HL-60/S4 treated with phorbol 12-myristate 13-acetate at 8.2 ng/mL for 4 days and 3 days (cell line): ENCODE results near the gene HPN.
"Not testable (repeated sequence)": the region's sequence is repeated elsewhere in the genome, so short reads cannot be mapped to it uniquely, and the experiment has no call there.

Experiments used
- in situ Hi-C: fragments of 300-500 bp; cut with MboI; formaldehyde crosslinking; loops from 2 replicates; pipeline ENCODE4 v1.15.0; 2022; ENCODE audit warnings: low sequenced_read_pairs

Gene HPN

GRCh38 chr19:35027009-35027408, 14.5 kb upstream of the HPN start:
- in situ Hi-C loops = no loop called here

- in situ Hi-C loops = no loop called here
These were observed 13.5 kb upstream of the HPN start for GRCh38 chr19:35027851-35028599.

GRCh38 chr19:35028600-35028885, 13.0 kb upstream of the HPN start:
- in situ Hi-C loops = not testable (repeated sequence)

GRCh38 chr19:35029275-35029736, 12.2 kb upstream of the HPN start:
- in situ Hi-C loops = not testable (repeated sequence)

DNA sequence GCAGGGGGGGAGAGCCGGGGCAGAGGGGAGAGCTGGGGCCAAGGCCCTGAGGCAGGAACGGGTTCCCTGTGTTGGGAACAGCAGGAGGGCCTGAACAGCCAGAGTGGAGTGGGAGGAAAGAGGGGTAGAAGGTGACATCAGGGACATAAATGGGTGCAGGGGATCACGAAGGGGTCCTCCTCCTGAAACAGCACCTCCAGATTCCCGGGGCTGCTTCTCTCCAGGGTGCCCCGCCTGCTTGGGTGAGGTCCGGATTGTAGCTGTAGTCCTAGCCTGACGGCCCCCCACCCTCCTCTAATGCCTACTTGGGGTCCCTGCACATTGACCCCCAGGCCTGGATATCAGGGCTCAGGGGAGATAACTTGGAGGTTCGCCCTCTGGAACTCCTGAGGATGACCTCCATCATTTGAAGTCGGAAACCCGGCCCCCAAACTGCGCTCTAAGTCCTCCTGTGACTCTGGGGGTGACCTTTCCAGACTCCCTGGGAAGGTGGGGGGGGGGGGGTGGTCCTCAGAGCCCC, 11.7 kb upstream of the HPN start:
- in situ Hi-C loops = no loop called here

- in situ Hi-C loops = no loop called here
These were observed 11.1 kb upstream of the HPN start, which contains the start of gene SCN1B for GRCh38 chr19:35030257-35031071. SCN1B (plus strand) TSS chr19:35030470; CDS start chr19:35030821, 351 bp downstream.

- in situ Hi-C loops = no loop called here
These were observed 10.2 kb upstream of the HPN start for GRCh38 chr19:35031072-35031881.

GRCh38 chr19:35032356-35032865, 9.1 kb upstream of the HPN start:
- in situ Hi-C loops = no loop called here

- in situ Hi-C loops = no loop called here
These were observed 8.2 kb upstream of the HPN start for GRCh38 chr19:35033067-35034004.

DNA sequence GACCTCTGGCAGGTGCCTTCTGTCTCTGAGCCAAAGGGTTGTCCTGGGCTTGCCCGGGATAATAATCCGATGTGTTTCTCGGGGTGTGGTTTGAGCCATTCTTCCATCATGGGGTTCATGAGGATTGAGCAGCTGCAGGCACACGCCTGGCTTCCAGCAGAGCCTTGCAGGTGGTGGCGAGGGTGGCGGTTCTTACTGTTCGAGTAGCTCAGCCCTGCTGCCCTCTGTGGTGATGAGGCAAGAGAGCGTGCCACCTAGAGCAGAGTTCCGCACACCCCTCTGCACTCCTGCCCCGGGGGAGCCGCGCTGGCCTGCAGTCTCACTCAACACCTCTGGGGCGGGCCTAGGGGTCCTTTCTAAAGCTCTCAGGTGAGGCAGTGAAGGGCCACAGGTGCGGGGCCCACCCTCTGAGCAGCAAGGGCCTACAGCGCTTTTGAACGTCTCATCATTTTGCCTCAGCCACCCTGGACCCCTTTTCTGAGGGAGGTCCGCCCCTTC, 7.5 kb upstream of the HPN start:
- in situ Hi-C loops = no loop called here

GRCh38 chr19:35034588-35035382, 6.7 kb upstream of the HPN start:
- in situ Hi-C loops = no loop called here

DNA sequence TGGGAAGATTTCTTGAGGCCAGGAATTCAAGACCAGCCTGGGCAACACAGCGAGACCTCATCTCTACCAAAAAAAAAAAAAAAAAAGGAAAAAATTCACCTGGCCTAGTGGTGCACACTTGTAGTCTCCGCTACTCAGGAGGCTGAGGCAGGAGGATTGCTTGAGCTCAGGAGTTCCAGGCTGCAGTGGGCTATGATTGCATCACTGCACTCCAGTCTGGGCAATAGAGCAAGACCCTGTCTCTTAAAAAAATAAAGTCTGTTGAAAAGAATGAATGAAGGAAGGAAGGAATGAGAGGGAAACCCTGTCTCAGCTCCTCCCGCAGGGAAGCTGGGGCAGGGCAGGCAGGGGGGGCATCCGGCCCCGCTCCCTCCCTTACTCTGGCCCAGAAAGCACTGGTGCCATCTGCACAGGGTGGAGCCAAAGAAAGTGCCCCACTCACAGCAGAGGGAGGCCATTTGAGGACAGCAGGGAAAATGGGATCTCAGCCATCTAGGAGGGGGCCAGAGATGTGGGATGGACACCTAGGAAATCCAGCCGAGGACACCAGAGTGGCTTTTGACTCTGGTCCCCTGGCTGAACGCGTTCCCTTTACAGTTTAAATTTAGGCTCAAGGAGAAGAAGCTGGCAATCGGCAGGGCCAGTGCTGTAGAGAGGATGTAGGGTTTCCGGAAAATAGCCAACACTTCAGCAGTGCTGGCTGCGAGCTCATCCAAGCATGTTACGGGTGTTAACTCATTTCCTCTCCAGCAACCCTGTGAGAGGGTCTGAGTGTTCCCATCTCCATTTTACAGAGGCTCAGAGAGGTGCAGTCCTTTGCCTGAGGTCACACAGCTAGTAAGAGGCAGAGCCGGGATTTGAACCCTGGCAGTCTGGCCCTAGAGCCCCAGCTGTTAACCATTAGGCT, 3.6 kb upstream of the HPN start:
- in situ Hi-C loops = no loop called here

GRCh38 chr19:35038623-35039512, 2.7 kb upstream of the HPN start:
- in situ Hi-C loops = no loop called here

DNA sequence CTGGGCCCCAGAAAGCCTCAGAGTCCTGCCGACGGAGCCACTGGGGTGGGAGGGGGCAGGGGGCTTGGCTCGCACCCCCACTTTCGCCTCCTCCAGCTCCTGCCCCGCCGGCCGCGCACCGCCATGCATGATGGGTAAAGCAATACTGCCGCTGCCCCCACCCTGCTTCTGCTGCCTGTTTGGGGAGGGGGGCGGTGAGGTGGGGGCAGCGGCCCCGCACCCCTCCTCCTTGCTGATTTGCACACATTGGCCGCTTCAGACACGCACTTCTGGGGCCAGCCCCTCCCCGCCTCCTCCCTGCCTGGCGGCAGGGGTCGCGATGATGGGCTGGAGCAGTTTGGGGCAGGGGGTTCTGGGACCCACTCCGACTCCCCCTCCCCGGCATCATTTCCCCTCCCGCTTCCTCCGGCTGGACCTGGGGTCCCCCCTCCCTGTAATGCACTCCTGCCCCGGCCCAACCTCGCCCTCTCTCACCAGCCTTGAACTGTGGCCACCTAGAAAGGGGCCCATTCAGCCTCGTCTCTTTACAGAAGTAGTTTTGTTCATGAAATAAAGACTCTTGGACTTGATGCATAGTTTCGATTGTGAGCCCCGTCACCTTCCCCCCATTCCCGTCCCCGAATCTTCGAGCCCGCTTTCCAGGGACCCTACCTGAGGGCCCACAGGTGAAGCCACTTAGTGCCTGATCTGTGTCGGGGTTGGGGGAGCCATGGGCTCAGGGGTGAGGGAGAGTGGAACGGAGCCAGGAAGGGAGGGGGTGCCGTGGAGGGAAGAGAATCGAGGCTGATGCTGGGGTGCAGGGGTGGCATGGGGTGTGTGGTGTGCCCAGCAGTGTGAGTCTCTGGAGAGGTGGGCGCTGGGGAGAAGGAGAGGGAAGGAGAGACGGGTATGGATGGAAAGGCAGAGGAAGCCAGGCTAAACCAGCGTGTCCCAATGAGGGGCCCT, 1.4 kb upstream of the HPN start:
- in situ Hi-C loops = no loop called here

DNA sequence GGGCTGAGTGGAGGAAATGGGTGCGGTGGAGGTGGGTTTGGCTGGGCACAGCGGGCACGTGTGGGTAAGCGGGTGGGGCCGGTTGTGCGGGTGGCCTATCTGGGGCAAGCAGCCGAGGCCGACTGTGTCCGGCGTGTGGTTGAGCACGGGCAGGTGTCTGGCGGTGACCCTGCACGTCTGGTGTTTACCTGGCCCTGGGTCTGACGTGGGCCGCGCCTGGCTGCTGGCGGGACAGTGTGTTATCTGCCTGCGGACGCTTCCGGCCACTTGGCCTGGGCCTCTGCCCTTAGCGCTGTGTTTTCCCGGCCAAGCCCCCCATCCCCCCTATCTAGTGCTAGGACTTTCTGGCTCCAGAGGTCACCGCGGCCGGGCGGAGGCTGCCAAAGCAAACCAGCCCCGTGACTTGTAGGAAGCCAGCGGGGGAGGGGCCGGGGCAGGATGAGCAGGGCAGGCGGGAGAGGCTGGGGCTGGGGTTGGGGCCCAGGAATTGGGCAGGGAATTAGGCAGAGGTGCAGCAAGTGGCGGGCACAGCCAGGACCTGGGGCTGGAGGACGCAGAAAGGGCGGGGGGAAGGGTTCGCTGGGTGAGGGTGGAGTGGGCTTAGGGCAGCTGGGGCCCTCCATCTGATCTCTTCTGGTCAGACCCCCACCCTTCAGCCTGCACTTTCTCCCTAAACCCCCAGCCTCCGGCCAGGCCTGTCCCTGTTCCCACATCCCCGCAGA, 534 bp upstream of the HPN start:
- in situ Hi-C loops = no loop called here
